GM18505 (cell line): ENCODE data around the gene GGTLC2.
"Not testable (repeated sequence)": the region's sequence is repeated elsewhere in the genome, so short reads cannot be mapped to it uniquely, and the experiment has no call there.

Experiments used
- ATAC-seq: cut with Tn5 transposase; IDR thresholded peaks from one replicate; pipeline ENCODE4 v1.9.1; 2021; ENCODE audit not compliant: unreplicated experiment
- POLR2A ChIP-seq: IDR thresholded peaks from 4 replicates; pipeline ENCODE4 v1.6.1; 2011; ENCODE audit warnings: borderline replicate concordance; ENCODE audit not compliant: insufficient read depth, insufficient read length; ENCODE audit errors: extremely low read depth

Gene GGTLC2

GRCh38 chr22:22618448-22618847 is 26.0 kb upstream of the GGTLC2 start:
- ATAC-seq, result no peak
- TF ChIP-seq POLR2A, result no peak

- TF ChIP-seq POLR2A, result no peak
- ATAC-seq, result no peak
These were observed 25.5 kb upstream of the GGTLC2 start for GRCh38 chr22:22618923-22619322.

- no peak for ATAC-seq
- TF ChIP-seq POLR2A, result no peak
These were observed 24.5 kb upstream of the GGTLC2 start for GRCh38 chr22:22619765-22620414.

- ATAC-seq, result not testable (repeated sequence)
These were observed 15.6 kb upstream of the GGTLC2 start for GRCh38 chr22:22628546-22629495.

GRCh38 chr22:22631223-22631652 is 13.2 kb upstream of the GGTLC2 start:
- not testable (repeated sequence) for ATAC-seq

GRCh38 chr22:22632226-22632625 is 12.2 kb upstream of the GGTLC2 start:
- not testable (repeated sequence) for ATAC-seq

GRCh38 chr22:22633533-22633932 is 10.9 kb upstream of the GGTLC2 start:
- ATAC-seq, result not testable (repeated sequence)

GRCh38 chr22:22636260-22636659 is 8.2 kb upstream of the GGTLC2 start:
- not testable (repeated sequence) for ATAC-seq

GRCh38 chr22:22638313-22638712 is 6.1 kb upstream of the GGTLC2 start:
- ATAC-seq, result not testable (repeated sequence)

- not testable (repeated sequence) for ATAC-seq
These were observed 2.2 kb upstream of the GGTLC2 start for GRCh38 chr22:22642255-22642654.

GRCh38 chr22:22645969-22646368 is 1.6 kb downstream of the GGTLC2 start:
- not testable (repeated sequence) for ATAC-seq

- not testable (repeated sequence) for ATAC-seq
These were observed 3.5 kb downstream of the GGTLC2 start for GRCh38 chr22:22647952-22648351.

GRCh38 chr22:22648863-22649536 is 4.6 kb downstream of the GGTLC2 start:
- not testable (repeated sequence) for ATAC-seq

- ATAC-seq, result not testable (repeated sequence)
These were observed 5.3 kb downstream of the GGTLC2 start for GRCh38 chr22:22649761-22650160.

- ATAC-seq, result not testable (repeated sequence)
These were observed 6.0 kb downstream of the GGTLC2 start for GRCh38 chr22:22650398-22650797.

GRCh38 chr22:22650803-22651515 is 6.5 kb downstream of the GGTLC2 start:
- ATAC-seq, result not testable (repeated sequence)

GRCh38 chr22:22651593-22651992 is 7.2 kb downstream of the GGTLC2 start:
- not testable (repeated sequence) for ATAC-seq

- not testable (repeated sequence) for ATAC-seq
These were observed 7.7 kb downstream of the GGTLC2 start for GRCh38 chr22:22652102-22652501.

- not testable (repeated sequence) for ATAC-seq
These were observed 8.2 kb downstream of the GGTLC2 start for GRCh38 chr22:22652573-22652972.
